Lower lobe of right lung (tissue), 2 donors: ENCODE results near the gene NCKAP5L. TPM values are rescaled to one million over a fixed set of nuclear protein-coding genes. Genes with fewer than 3 reads are reported as not detected.

ENCODE experiments used
- ATAC-seq, 2 donors: fragments of 200-7000 bp; cut with Tn5 transposase; one replicate each; pipeline ENCODE4 v1.9.1; 2020 to 2022; ENCODE audit warnings: mild to moderate bottlenecking in 2 of 2, moderate library complexity in 2 of 2
- DNase-seq: peaks from one replicate; pipeline ENCODE4 v3.0.0-alpha.2; 2020
- H3K27ac ChIP-seq: fragments of 200-600 bp; one replicate; pipeline ENCODE4 v1.8.0; 2022
- H3K27me3 ChIP-seq: fragments of 200-600 bp; one replicate; pipeline ENCODE4 v1.8.0; 2022; ENCODE audit warnings: low read depth
- H3K36me3 ChIP-seq: fragments of 200-600 bp; one replicate; pipeline ENCODE4 v1.8.0; 2022; ENCODE audit warnings: mild to moderate bottlenecking
- H3K4me1 ChIP-seq: fragments of 200-600 bp; one replicate; pipeline ENCODE4 v1.8.0; 2022
- H3K4me3 ChIP-seq: fragments of 200-600 bp; one replicate; pipeline ENCODE4 v1.8.0; 2022; ENCODE audit warnings: mild to moderate bottlenecking
- H3K9me3 ChIP-seq: fragments of 200-600 bp; one replicate; pipeline ENCODE4 v1.8.0; 2022
- intact Hi-C: fragments of 100-400 bp; cut with DNase I; formaldehyde crosslinking; loops from one replicate; pipeline ENCODE4 v1.11.0; 2022
- total RNA-seq: library from RNA; stranded (reverse); fragmentation: NEBNext Ultra II Directional; extraction: Animal tissue kit (Norgen Biotek cat#: 25700); gene quantifications from one replicate; pipeline ENCODE4 v1.2.1, GENCODE V29; 2021
- TF ChIP-seq, protein P1 (sequence below): fragments of 200-600 bp; IDR thresholded peaks from one replicate; pipeline ENCODE4 v1.8.0; 2022; ENCODE audit warnings: antibody characterized with exemption, mild to moderate bottlenecking
- donor health status: DM: no; HTN: yes; CAD: no; lungs with severe emphysema.

Gene NCKAP5L
- total RNA-seq, 1 donor from 2014 or later: 24.5 TPM

DNA sequence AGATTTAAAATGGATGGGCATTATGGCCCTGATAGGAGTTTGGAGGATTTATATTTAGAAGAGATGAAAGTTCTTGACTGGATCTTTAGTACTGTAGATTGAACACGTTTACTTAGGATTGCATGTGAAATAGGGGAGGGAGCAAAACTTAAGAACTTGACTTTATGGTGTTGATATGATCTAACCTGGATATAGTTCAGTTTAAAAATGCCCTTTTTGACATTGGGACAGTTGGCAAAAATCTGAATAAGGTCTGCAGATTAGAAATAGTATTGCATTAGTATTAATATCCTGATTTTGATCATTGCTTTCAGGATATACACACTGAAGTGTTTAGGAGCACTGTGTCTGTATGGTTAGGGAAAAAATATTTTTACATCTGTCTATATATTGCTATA, 77.2 kb downstream of the NCKAP5L start:
- ATAC-seq (no peak), DNase-seq (no peak)
- H3K36me3 ChIP-seq: peaks cover 46% of the 10 kb centered on the region
- H3K9me3 ChIP-seq: no peaks in the 10 kb centered on the region
- H3K27me3 ChIP-seq: no peaks in the 10 kb centered on the region
- TF ChIP-seq, protein P1, sequence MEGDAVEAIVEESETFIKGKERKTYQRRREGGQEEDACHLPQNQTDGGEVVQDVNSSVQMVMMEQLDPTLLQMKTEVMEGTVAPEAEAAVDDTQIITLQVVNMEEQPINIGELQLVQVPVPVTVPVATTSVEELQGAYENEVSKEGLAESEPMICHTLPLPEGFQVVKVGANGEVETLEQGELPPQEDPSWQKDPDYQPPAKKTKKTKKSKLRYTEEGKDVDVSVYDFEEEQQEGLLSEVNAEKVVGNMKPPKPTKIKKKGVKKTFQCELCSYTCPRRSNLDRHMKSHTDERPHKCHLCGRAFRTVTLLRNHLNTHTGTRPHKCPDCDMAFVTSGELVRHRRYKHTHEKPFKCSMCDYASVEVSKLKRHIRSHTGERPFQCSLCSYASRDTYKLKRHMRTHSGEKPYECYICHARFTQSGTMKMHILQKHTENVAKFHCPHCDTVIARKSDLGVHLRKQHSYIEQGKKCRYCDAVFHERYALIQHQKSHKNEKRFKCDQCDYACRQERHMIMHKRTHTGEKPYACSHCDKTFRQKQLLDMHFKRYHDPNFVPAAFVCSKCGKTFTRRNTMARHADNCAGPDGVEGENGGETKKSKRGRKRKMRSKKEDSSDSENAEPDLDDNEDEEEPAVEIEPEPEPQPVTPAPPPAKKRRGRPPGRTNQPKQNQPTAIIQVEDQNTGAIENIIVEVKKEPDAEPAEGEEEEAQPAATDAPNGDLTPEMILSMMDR: no peak
- H3K27ac ChIP-seq: no peak overlapping the region
- H3K4me3 ChIP-seq: no peak overlapping the region
- intact Hi-C loops: no loop called here
- H3K4me1 ChIP-seq: peaks cover 86% of the 10 kb centered on the region

DNA sequence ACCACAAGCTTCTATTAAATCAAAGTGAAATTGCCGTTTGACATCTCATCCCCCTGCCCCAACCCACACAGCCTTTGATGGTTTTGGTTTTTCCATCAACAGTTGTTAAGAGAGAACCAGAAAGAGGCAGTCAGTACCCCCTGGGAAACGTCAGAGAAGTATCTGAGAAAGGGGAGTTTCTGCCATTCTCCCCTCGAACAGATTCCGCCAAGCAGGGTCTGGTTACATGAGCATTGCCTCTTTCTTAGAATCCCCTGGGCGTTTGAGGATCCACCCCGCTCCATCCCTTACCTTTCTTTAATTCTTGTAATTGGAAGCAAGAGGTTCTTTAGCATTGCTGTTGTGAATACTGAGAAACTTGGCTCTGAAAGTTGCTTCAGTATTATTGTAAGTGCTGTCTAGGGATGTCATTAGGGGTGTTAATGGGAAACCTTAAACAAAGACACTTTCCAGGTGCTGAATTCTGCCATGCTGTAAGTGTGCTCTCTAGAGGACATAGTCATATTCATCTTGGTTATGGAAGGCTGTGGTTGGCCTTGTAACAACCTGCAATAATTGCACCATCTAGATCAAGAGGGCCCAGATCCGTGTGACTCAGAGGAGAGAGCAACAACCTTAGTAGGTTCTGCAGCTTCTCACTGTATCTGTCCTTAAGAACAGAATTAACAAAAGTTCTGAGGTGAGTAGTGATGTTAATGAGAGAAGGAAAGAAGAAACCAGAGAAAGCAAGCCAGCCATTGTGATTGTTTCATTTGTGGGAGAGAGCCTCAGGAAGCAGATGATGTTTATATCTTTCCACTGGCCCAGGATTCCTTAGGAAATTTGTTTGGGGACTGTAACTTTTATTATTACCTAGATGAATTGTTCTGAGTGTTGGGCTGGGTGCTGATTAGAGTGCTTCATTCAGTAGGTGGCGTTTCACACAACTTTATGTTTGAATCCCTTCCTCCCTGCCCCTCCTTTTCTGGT, 77.9 kb downstream of the NCKAP5L start:
- H3K4me1 ChIP-seq: peaks cover 92% of the 10 kb centered on the region
- no peaks in the 10 kb centered on the region for H3K9me3 ChIP-seq
- H3K27ac ChIP-seq: no peak overlapping the region
- TF ChIP-seq, protein P1: no peak
- no peak overlapping the region for H3K4me3 ChIP-seq
- H3K36me3 ChIP-seq: peaks cover 40% of the 10 kb centered on the region
- intact Hi-C loops: no loop called here
- peak; percentile 68 to 74 for ATAC-seq
- no peak for DNase-seq
- H3K27me3 ChIP-seq: no peaks in the 10 kb centered on the region

DNA sequence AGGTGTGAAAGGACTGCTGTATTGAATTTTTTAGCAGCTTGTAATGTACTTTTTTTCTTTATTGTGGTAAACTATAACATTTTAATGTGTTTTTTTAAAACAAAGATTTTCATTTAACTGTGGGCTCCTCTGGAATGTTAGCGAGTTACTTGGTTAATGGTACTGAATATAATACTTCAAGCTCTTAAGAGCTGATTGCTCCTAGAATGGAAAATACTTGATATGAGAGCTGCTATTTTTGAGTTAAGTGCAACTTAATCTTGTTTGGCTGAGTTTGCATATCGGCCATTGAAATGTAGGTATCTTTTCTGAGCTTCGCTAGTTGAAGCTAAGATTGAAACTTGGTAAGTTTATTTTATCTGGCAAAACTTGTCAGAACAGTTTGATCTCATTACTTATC, 79.4 kb downstream of the NCKAP5L start:
- Histone ChIP-seq H3K4me3 (no peak overlapping the region), H3K27me3 (no peaks in the 10 kb centered on the region), H3K36me3 (peaks cover 35% of the 10 kb centered on the region), H3K9me3 (no peaks in the 10 kb centered on the region), H3K27ac (no peak overlapping the region), H3K4me1 (peaks cover 98% of the 10 kb centered on the region)
- DNase-seq (no peak), ATAC-seq (peak in 1 of 2 donors; percentile 75)
- intact Hi-C loops: no loop called here
- TF ChIP-seq, protein P1: no peak

DNA sequence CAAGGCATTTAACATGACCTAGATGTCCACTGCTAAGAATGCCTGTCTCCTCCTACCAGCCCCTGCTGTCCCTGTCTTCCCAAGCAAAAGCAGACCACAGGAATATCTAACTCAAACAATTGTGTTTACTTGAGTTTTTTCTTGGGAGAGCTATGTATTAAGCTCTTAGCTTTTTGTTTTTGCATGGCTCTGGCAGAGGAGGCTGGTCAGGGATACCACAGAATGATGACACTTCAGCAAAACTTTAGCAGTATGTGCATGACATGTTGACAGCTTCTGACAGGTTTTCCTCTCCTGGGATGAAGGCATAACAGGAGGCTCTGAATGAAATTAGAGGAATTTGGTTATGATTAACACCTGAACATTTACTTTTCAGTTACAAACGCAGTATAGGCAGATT, 79.9 kb downstream of the NCKAP5L start:
- intact Hi-C loops: no loop called here
- no peak overlapping the region for H3K4me3 ChIP-seq
- H3K27me3 ChIP-seq: no peaks in the 10 kb centered on the region
- H3K27ac ChIP-seq: no peak overlapping the region
- H3K4me1 ChIP-seq: peaks cover 98% of the 10 kb centered on the region
- no peak for DNase-seq
- H3K36me3 ChIP-seq: peaks cover 30% of the 10 kb centered on the region
- TF ChIP-seq, protein P1: no peak
- H3K9me3 ChIP-seq: no peaks in the 10 kb centered on the region
- no peak for ATAC-seq

DNA sequence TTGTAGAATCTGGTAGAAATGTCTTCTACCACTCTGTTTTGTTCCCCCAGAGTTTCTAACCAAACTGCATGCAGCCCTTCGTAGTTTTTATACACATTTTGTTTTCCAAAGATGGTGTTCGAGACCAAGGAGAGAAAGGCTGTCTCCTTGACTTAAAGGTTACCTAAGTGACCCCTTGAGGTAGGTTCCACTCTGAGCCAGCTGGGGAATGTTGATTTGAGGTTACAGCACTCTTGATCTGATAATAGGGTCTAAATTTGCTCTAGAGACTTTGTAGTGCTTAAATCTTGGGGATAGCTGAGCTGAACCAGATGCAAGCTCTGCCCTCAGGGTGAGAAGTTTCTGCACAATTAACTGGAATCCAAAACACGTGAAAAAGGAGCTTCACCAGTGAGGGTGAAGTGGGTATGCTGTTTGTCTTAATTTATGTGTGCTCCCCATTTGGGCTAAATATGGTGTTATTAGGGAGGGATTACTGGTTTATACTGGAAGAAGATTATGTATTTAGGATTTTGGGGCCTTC, 83.8 kb downstream of the NCKAP5L start:
- Histone ChIP-seq H3K9me3 (no peaks in the 10 kb centered on the region), H3K4me3 (no peak overlapping the region), H3K27ac (no peak overlapping the region), H3K36me3 (peaks cover 10% of the 10 kb centered on the region), H3K4me1 (peaks cover 74% of the 10 kb centered on the region), H3K27me3 (no peaks in the 10 kb centered on the region)
- intact Hi-C loops: no loop called here
- ATAC-seq (no peak), DNase-seq (no peak)
- TF ChIP-seq, protein P1: no peak
